AG04450 (cell line): ENCODE data around the gene RNF112. TPM values are rescaled to one million over a fixed set of nuclear protein-coding genes. Genes with fewer than 3 reads are reported as not detected.

Experiments
- CTCF ChIA-PET: fragments of 300-600, 350-600 bp; formaldehyde crosslinking; extraction: SDS; loops from one replicate; lab custom pipeline; 2022; ENCODE audit warnings: antibody characterized with exemption, inconsistent platforms; lab: Charles Lee
- POLR2A ChIA-PET: fragments of 350-600 bp; formaldehyde crosslinking; extraction: SDS; loops from one replicate; lab custom pipeline; 2021; ENCODE audit warnings: antibody characterized with exemption, inconsistent platforms; lab: Yijun Ruan, JAX
- DNase-seq: peaks from one replicate; pipeline ENCODE4 v3.0.0-alpha.2; 2011; ENCODE audit warnings: low read depth, low spot score
- H3K27ac ChIP-seq: one replicate; pipeline ENCODE4 v1.5.1; 2012; ENCODE audit warnings: low read depth, low read length, control low read depth
- H3K27me3 ChIP-seq: one replicate; pipeline ENCODE4 v1.6.0; 2012; ENCODE audit warnings: low read length; ENCODE audit not compliant: control insufficient read depth, insufficient read depth
- H3K4me3 ChIP-seq: 2 replicates; pipeline ENCODE4 v1.5.1; 2011; ENCODE audit warnings: mild to moderate bottlenecking, low read depth, low read length, control low read depth
- H3K9me3 ChIP-seq: 2 replicates; pipeline ENCODE4 v1.5.1; 2012; ENCODE audit warnings: low read length; ENCODE audit not compliant: control insufficient read depth, insufficient read depth
- polyA plus RNA-seq: library from polyadenylated mRNA; depleted of rRNA; stranded (reverse); fragments of >200 nt; gene quantifications from 2 replicates; pipeline ENCODE4 v1.2.3, GENCODE V29; 2011
- TF ChIP-seq, protein P1 (sequence below): IDR thresholded peaks from 2 replicates; pipeline ENCODE4 v1.5.1; 2011; ENCODE audit warnings: low read depth, low read length, control low read depth, inconsistent platforms

RNF112 gene
- polyA plus RNA-seq, 1 experiment = 3.3 TPM

DNA sequence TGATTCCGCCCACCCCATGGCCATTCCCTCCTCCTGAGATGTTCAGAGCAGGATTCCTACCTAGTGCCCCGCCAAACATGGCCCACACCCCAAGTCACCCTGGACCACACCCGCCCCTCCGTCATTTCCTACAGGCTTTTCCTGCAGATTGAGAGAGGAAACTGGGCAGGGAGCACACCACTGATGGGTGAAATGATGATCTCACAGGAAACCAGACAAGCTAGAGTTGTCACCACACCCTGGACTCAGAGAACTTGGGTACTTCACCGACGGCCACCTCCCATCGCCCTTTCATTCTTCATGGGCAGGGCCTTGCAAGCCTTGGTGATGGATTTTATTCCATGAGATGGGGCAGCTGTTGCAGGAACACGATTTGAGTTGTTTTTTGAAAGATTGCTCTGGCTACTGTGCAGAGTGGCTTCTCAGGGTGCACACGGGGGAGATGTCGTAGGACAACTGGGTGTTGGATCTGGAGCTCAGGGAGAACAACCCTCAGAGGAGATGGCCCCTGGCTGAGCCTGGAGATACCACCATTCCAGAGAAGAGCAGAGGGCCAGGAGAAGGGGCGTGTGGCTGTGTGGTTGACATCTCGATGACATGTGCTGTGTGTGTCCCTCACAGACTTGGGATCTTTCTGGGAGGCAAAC, 41.1 kb upstream of the RNF112 start:
- ChIA-PET CTCF (interaction anchor here (1.8 kb wide), 1 partner anchor 397 kb away, joined by 5 read pairs; no protein-coding TSS in a partner anchor), POLR2A (no interaction called here)
- Histone ChIP-seq H3K9me3 (no peaks in the 10 kb centered on the region), H3K27ac (no peak overlapping the region), H3K4me3 (no peak overlapping the region), H3K27me3 (no peaks in the 10 kb centered on the region)
- TF ChIP-seq, protein P1, sequence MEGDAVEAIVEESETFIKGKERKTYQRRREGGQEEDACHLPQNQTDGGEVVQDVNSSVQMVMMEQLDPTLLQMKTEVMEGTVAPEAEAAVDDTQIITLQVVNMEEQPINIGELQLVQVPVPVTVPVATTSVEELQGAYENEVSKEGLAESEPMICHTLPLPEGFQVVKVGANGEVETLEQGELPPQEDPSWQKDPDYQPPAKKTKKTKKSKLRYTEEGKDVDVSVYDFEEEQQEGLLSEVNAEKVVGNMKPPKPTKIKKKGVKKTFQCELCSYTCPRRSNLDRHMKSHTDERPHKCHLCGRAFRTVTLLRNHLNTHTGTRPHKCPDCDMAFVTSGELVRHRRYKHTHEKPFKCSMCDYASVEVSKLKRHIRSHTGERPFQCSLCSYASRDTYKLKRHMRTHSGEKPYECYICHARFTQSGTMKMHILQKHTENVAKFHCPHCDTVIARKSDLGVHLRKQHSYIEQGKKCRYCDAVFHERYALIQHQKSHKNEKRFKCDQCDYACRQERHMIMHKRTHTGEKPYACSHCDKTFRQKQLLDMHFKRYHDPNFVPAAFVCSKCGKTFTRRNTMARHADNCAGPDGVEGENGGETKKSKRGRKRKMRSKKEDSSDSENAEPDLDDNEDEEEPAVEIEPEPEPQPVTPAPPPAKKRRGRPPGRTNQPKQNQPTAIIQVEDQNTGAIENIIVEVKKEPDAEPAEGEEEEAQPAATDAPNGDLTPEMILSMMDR = no peak
- DNase-seq = no peak

DNA sequence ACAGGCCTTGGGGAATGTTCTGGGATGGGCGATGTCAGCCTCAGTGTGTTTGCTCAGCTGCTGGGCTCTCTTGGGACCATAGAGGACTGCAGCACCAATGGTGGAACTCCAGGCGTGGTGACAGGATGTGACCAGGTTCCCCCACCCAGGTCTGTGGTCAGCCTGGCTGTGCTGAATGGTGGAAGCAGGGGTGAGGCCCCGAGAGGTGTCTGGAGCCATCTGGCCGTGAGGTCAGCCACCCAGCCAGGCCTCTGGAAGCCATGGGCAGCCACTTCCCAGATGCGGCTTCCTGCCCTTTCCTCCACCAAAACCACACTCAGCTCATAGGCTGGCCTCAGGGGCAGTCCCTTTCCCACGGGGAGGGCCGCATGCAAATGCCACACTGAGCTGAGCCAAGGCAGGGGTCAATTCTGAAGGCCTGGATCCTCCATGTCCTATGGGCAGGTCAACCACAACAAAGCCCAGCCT, 40.5 kb upstream of the RNF112 start:
- DNase-seq = no peak
- Histone ChIP-seq H3K27ac (no peak overlapping the region), H3K9me3 (no peaks in the 10 kb centered on the region), H3K27me3 (no peaks in the 10 kb centered on the region), H3K4me3 (no peak overlapping the region)
- TF ChIP-seq, protein P1 = no peak
- POLR2A ChIA-PET = no interaction called here
- CTCF ChIA-PET = interaction anchor here (0.8 kb wide), 1 partner anchor 18 kb away, joined by 3 read pairs; no protein-coding TSS in a partner anchor

DNA sequence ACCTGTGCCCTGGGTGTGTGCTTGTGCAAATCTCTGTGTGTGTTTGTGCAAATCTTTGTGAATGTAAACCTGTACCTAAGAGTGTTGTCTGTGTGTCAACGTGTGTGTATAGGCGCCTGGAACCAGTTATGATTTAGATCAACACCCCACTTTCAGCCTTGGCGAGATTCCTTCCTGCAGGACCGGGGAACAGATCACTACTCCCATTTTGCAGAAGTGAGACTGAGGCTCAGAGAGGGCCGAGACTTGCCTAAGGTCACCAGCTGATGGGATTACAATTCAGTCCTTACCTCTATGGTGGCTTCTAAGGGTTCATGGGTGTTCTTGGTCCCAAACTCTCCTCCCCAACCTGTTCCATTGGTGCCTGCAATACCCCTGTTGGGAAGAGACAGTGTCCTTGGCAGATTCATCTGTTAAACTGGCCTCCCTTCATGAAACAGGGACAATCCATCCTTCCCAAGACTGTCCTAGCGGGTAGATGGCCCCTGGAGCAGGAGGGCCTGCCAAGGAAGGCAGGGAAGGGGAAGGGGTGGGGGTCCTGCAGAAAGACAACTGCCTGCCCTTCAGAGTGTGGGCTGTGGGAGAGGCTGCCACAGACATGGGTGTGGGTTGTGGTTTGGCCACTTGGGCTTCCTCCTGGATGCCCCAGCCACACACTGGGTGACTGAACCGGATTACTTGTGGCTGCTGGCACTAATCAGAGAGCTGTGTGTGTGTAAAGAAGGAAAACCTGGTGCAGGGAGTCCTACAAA, 39.6 kb upstream of the RNF112 start:
- Histone ChIP-seq H3K4me3 (no peak overlapping the region), H3K27ac (no peak overlapping the region), H3K9me3 (no peaks in the 10 kb centered on the region), H3K27me3 (no peaks in the 10 kb centered on the region)
- ChIA-PET CTCF (interaction anchor here (0.8 to 1.1 kb wide), 2 partner anchors 9 to 17 kb away, joined by 3 read pairs; partner anchors contain the start of gene B9D1), POLR2A (no interaction called here)
- no peak for DNase-seq
- TF ChIP-seq, protein P1 = no peak

DNA sequence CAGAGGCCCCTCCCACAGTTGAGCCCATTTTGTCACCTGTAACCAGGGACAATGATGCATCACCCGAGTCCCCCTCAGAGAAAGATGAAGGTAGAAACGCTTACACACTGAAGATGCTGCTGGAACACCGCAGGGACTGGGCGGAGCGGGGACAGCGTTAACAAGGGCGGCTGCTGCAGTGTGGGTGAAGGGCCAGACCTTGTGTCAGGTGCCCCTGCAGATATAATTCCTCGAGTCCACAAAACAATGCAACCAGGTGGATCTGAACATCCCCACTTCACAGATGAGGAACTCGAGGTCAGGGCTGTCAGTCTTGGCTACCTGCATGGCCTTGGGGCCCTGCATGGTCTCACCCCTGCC, 39.0 kb upstream of the RNF112 start:
- ChIA-PET CTCF (interaction anchor here (1.1 kb wide), 1 partner anchor 9 kb away, joined by 3 read pairs; the partner anchor contains the start of gene B9D1), POLR2A (no interaction called here)

More for the DNA sequence above, 39.0 kb upstream of the RNF112 start:
- H3K9me3 ChIP-seq = no peaks in the 10 kb centered on the region
- no peak overlapping the region for H3K4me3 ChIP-seq
- H3K27me3 ChIP-seq = no peaks in the 10 kb centered on the region
- no peak for DNase-seq
- TF ChIP-seq, protein P1 = no peak
- H3K27ac ChIP-seq = no peak overlapping the region
